Measurements from ENCODE around the gene DNTT.

DNA sequence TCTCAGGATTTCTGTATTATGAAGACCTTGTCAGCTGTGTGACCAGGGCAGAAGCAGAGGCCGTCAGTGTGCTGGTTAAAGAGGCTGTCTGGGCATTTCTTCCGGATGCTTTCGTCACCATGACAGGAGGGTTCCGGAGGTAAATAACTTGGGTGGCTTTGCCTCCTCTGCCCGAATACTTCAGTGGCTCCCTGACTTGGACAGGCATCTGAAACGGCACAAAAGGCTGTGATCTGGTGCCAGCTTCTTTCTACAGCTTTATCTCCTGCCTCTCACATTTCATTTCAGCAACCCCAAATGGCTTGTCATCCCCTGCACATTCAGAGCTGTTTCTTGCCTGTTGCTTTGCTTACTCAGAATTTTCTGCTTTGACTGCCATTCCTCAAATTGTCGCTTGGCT is 23.2 kb downstream of the DNTT start:
- TF ChIP-seq, protein P1, sequence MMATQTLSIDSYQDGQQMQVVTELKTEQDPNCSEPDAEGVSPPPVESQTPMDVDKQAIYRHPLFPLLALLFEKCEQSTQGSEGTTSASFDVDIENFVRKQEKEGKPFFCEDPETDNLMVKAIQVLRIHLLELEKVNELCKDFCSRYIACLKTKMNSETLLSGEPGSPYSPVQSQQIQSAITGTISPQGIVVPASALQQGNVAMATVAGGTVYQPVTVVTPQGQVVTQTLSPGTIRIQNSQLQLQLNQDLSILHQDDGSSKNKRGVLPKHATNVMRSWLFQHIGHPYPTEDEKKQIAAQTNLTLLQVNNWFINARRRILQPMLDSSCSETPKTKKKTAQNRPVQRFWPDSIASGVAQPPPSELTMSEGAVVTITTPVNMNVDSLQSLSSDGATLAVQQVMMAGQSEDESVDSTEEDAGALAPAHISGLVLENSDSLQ (IDR thresholded peaks at IDR 0.05), result no peak
- TF ChIP-seq SP1 (IDR thresholded peaks at IDR 0.05), result no peak
- no peak for TF ChIP-seq ZNF384 (IDR thresholded peaks at IDR 0.05)
- TF ChIP-seq SUZ12 (IDR thresholded peaks at IDR 0.05), result no peak
- no peak for TF ChIP-seq TARDBP (IDR thresholded peaks at IDR 0.05)
- TF ChIP-seq FOXM1 (IDR thresholded peaks at IDR 0.05; ENCODE audit: borderline replicate concordance), result no peak
- no peak for TF ChIP-seq ELF4 (IDR thresholded peaks at IDR 0.05)
- no peak for TF ChIP-seq FOXK2 (IDR thresholded peaks at IDR 0.05)
- TF ChIP-seq L3MBTL2 (conservative IDR thresholded peaks at IDR 0.05), result no peak
- TF ChIP-seq HDGF (IDR thresholded peaks at IDR 0.05; ENCODE audit: borderline replicate concordance), result no peak

Data from HEK293T (cell line).